ENCODE results near the gene WDFY3.

WDFY3 gene

DNA sequence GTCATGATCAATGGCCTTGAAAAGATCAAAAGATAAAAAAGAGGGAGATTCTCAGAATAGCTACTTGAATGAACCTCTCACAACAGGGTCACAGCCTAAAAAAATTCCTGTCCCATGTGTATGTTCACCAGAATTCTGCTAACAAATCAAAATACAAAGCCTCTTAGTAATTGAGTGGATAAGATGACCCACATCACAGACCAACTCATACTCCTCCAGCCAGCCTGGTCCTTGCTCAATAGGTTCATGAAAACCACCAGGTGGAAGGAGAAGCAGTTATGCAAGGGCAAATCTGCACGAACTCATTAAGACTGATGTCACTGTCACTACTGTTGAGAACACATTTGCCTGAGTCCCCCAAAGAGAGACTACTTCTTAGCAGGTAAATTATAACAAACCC is 21.5 kb downstream of the WDFY3 start:
- DNase-seq: no peak

DNA sequence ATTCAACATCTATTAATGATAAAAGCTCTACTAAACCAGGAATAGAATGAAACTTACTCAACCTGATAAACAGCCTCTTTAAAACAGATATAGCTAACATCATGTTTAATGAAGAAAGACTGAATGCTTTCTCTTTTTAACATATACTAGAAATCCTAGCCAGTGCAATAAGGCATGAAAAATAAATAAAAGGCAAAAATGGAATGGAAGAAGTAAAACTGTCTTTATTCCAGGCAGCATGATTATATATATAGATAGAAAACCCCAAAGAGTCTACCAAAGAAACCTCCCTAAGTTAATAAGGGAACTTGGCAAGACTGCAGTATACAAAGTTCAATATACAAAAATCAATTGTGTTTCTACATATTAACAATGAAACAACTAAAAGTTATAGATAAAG is 25.5 kb downstream of the WDFY3 start:
- no peak for DNase-seq

DNA sequence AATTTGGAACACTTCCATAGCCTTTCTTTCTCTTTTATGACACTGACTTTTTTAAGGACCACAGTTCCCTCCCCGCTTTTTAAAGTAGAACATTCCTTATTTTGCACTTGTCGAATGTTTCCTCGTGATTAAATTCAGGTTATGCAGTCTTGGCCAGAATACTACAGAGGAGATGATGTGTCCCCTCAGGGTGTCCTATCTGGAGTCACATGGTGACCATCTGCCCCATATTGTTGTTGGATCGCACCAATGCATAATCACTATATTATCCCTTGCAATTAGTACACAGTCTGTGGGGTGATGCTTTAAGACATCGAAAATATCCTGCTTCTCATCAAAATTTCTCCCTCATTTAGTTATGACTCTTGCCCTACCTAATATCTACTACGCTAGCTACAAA is 27.4 kb downstream of the WDFY3 start:
- no peak for DNase-seq

DNA sequence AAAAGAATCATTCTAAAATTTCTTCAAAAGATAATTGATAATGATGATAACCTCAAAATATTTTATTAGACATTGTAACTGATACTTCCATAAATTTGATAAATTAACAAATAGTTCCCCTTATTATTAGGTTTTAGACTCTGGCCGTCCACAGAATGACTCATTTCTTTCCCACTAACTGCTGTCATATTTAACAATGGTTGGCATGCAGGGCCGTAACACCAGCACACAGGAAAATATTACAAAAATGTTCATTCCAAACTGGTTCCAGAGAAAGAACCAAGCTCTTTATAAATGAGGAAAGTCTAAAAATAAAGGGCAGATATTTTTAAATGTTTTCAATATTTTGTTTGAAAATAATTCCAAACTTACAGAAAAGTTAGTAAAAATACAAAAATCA is 28.2 kb downstream of the WDFY3 start:
- no peak for DNase-seq

DNA sequence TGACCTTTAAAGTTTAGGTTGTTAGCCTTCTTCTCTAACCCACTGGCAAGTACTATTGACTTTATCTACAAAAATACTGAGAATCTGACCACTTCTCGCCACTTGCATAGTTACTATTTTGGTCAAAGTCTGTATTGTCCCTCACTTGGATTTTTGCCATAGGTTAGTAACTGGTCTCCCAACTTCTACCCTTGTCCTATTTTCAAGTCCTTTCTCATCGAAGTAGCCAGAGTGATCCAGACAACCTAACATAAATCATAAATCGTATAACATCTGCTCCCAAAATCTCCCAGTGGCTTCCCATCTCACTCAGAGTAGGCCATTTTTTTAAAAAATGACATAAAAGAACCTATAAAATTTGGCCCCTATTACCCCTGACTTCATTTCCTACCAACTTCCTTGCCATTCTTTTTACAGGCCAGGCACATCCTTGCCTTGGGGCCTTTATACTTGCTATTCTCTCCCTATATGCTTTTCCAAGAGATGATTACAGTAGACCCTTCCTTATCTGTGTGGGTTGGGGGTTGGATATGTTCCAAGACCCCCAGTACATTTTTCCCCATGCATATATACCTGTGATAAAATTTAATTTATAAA is 29.0 kb downstream of the WDFY3 start:
- no peak for DNase-seq

DNA sequence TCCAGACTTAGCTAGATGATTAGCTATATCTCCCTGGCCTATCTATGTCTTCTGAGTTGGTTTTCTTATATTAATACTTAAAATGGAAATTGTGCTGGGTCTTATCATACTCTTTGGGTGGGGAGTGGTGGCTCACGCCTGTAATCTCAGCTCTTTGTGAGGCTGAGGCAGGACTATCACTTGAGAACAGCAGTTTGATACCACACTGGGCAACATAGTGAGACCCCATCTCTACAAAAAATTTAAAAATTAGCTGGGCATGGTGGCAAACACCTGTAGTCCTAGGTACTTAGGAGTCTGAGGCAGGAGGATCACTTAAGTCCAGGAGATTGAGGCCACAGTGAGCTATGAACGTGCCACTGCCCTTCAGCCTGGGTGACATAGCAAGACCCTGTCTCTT is 30.4 kb downstream of the WDFY3 start:
- DNase-seq: no peak

DNA sequence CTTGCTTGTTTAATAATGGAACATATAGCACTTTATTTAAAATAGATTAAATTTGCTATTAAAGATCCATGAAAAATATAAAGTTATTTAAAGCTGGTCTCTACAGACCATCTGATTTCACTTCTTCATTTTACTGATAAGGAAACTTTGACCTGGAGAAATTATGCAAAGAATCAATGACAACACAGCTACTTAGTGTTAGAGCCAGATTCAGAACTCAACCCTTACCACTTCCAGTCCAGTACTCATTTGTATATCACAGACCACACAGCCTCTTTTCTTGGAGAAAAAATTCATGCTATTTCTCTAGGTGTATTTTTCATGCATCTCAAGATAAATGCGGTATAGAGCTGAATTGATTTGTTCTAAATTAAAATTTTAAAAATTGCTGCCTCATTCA is 34.0 kb downstream of the WDFY3 start:
- no peak for DNase-seq

DNA sequence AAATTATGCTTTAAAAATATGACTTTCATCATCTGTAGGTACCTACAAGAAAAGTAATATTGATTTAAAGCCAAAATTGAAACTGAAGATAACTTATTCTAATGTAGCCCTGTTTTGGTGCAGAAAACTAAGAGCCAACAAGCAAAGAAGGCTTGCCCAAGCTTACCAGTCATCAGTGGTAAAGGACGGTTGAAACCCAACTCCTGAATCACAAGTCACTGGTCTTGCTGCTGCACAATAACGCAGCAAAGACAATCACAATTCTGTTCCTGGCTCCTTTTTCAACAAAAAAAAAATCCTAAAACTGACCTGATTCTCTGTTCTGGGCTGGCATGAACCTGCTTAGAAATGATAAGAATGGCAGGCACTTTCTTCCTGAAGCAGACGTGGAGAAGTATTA is 34.5 kb downstream of the WDFY3 start:
- DNase-seq: no peak

DNA sequence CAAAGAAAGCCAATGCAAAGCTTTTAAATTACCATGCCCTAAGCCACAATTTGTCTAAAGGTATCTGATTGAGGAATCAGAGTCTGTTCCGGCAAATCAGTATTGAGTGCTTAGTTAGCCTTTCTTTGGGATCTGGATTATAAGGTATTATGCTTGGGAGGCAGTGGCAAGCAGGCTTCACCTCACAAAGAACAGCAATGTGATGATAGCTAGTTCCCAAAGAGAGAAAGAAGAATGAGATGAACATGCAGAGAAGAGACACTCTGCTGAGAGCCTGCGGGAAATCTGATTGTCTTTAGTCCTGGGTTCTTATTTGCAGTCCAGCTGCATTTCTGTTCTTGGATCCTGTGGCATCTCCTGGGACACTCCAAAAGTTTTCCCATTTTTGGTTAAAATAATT is 35.2 kb downstream of the WDFY3 start:
- no peak for DNase-seq

DNA sequence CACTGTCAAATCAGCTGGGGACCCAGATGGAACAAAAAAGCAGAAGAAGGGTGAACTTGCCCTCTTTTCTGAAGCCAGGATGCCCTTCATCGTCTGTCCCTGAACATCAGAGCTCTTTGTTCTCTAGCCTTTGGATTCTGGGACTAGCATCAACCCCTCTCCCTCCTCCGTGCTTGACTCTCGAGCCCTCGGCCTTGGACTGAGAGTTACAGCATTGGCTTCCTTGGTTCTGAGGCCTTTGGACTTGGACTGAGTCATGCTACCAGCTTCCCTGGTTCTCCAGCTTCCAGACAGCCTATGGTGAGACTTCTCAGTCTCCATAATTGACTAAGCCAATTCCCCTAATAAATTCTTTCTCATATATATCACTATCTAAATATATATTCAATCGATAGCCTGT is 38.4 kb downstream of the WDFY3 start:
- DNase-seq: no peak

DNA sequence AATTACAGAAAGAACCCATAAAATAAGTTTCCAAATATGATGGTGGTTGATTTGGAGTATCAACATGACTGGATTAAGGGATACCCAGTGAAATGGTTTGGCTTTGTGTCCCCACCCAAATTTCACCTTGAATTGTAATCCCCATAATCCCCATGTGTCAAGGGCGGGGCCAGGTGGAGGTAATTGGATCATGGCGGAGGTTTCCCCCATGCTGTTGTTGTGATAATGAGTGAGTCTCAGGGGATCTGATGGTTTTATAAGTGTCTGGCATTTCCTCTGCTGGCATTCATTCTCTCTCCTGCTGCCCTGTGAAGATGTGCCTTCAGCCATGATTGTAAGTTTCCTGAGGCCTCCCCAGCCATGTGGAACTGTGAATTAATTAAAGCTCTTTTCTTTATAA is 39.1 kb downstream of the WDFY3 start:
- DNase-seq: no peak

DNA sequence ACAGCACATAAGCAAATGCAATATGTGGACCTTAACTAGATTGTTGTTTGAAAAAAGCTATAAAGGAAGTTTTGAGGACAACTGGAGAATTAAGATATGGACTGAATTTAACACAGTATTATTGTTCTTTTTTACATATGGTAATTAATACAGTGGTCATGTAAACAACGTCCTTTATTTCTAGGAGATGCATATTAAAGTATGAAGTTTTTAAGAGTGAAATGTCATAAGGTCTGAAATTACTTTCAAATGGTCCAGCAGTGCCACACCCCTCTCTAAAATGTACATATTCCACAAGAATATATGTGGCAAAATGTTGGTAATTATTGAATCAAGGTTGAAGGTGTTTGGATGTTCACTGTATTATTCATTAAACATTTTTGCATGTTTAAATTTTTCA is 40.9 kb downstream of the WDFY3 start:
- DNase-seq: no peak

DNA sequence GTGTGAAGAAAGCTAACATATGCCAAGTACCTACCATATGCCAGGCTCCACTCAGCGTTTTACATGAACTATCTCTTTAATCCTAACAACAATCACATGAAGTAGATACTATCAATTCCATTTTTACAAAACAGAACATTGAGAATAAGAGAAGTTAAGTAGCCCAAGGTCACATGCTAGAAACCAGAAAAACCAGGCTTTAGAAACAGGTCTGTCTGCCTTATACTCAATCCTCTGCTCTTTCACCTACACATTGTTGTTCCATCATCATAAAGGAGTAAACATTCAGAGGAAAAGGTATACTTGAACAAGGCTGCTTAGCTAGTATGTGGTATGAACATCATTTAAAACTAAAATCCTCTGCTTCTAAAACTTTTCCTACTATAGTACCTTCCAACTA is 42.1 kb downstream of the WDFY3 start:
- no peak for DNase-seq

DNA sequence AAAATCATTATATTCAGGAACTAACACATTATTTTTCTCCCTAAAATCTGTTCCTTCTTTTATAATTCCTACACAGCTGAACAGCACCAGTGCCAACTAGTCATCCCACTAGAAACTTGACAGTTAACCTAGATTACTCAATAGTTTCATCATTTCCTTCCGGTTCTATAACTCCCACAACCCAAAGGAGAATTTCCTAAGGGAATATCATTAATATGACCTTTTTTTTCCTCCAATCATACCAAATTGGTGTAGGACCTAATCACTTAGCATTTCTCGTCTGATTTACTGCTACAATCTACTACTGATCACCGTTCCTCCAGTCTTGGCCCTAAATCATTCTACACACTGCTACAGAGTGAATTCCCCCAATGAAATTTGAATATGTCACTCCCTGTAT is 45.9 kb downstream of the WDFY3 start:
- no peak for DNase-seq

DNA sequence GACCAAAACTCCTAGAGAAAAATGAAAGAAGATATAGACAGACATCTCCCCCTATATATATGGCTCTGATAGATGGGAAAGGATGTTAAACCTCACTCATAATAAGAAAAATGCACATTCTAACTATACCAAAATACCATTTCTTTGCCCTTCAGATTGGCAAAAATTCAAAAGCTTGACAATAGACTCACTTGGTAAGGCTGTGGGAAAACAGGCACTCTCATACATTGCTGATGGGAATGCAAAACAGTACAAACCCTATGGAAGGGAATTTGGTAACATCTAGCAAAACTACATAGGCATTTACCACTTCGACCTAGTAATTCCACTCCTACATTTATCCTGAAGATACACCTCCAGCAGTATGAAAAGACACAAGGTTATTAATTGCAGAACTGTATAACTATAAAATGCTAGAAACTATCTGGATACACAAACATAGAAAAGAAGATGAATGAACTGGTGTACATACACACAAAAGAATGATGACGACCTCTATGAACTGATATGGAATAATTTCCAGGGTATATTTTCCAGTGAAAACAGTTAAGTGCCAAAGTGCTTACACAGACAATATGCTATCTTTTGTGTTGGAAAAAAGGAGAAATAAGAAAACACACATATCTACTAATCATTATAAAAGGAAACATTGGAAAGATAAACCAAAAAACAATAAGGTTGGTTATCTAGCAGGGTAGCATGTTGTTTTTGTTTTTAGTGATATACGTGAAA is 48.5 kb downstream of the WDFY3 start:
- no peak for DNase-seq

DNA sequence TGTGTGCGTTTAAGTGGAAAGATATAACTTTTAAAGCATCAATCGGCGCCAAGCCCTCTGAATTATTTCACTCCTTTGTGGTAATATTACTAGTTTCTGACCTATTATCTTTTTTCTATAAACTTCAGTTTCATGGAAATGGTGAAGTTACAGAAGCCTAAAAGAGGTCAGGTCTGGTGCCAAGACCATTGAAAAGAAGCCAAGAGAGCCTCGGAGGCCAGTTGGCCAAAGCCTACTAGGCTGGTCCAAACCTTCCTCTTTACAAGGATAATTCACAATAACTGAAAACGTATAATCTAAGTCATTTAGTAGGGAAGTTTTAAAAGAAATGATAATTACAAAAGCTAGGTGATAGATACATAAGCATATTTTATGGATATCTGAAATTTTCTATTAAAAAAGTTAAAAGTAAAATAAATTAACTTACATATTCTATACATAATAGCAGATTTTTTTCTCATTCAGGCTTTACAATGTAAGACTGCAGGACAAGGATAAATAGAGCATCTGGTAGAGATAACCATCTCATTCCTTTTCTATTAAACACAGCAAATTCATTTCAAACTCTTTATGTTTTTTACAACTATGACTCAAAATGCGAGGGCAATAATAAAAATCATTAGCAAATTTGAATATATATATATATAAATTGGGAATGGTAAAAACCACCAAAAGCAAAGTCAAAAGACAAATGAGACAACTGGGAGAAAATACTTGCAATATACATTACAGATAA is 49.2 kb downstream of the WDFY3 start:
- no peak for DNase-seq

DNA sequence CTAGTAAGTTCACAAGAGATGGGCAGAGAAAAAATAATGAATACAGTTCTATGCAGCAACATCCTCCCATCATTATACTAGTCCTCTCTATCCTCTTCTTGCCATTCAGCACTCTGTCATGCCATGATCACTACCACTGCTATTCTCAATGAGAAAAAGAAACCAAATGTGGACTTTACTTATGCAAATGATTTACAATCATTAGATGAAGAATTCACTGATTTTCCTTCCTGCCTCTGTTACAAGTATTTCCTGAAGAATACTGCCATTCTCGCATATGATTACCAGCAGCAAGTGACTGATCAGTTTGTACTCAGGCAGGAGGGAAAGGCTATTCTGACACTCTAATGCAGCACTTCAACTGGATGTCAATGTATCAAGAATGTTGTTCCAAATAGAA is 50.3 kb downstream of the WDFY3 start:
- DNase-seq: no peak

DNA sequence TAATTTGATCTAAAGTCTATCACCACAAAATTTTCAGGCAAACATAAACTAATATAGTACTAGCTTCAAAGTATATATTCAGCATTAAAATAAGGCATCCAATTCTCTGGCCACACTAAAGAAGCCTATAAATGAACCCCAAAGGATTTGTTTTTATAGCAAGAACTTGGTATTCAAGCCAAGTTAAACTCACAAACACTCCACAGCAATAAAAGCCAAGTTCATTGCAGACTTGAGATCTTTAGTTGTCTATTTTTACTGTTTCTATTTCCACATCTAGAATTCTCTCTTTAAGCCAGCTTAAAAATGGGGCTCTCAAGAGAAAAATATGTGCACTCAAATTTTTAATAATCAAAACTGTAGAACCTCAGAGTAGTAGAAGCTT is 51.1 kb downstream of the WDFY3 start:
- DNase-seq: no peak

DNA sequence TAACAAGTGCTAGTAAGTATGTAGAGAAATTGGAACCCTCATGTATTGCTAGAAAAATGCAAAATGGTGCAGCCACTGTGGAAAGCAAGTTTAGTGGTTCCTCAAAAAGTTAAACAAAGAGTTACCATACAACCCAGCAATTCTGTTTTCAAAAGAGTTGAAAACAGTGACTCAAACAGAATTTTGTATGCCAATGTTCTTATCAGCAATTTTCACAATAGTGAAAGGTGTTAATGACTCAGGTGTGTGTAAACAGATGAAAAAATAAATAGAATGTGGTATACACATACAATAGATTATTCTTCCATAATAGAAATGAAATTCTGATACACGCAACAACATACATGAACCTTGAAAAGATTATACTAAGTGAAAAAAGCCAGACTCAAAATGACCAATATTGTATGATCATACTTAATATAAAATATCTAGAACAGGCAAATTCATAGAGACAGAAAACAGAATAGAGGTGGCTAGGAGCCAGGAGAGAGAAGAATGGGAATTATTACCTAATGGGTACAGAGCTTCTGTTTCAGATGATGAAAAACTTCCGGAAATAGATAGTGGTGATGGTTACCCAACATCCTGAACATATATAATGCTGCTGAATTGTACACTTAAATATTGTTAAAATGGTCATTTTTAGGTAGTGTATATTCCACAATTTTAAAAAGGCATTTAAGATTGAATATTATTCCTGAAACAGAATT is 51.6 kb downstream of the WDFY3 start:
- DNase-seq: no peak

DNA sequence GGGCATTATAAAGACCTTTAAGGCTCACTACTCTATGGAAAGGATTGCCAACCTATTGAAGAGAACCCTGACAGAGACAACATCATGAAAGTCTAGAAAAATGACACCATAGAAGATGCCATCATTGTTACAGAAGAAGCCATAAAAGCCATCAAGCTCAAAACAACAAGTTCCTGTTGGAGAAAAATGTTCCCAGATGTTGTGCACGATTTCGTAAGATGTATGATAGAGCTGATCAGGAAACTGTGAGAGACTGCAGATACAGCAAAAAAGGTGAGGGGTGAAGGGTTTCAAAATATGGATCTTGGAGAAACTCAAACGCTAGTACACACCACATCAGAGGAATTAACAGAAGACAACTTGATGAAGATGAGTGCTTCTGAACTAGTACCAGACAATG is 53.3 kb downstream of the WDFY3 start:
- no peak for DNase-seq

DNA sequence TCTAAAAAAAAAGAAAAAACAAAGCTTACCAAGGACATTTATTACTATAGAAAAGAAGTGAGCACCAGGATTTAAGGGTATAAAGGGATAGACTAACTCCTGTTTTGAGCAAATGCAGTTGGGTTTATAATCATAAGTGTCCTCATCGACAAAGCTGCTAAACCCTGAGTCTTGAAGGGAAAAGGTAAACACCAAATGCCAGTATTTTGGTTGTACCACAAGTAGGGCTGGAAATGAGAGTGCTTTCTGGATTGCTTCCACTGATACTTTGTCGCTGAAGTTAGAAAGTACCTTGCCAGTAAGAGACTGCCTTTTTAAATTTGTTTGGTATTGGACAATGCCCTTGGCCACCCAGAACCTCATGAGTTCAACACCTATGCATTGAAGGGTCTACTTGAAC is 53.7 kb downstream of the WDFY3 start:
- DNase-seq: no peak

DNA sequence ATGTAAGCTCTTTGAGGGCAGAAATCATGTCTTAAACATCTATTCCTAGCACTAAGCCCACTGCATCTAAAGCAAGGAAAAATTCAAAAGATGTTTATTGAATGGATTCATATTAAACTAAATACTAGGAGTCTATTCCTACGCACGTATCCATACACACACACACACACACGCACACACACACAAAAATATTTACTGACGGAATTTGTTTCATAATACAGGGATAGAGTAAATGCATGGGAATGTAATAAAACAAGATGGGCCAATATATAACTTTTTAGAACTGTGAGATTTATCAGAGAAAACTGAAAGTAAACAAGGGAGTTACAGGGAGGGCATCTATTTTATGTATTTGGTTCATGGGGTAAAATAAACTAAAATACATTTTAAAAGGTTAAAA is 57.6 kb downstream of the WDFY3 start:
- DNase-seq: no peak

DNA sequence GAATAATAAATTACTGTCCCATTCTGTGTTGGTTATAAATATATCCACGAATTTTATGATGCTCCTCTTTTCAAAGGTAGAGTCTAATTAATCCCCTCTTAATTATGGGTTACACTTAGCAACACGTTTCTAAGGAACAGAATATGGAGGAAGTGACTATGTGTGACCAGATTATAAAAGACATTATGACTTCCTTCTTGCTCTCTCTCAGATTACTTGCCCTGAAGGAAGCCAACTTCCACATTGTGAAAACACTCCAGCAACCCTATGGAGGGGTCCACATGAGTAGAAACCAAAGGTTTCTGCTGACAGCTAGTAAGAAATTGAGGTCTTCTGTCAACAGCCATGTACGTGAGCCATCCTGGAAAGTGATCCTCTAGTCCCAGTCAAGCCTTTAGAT is 59.3 kb downstream of the WDFY3 start:
- no peak for DNase-seq

DNA sequence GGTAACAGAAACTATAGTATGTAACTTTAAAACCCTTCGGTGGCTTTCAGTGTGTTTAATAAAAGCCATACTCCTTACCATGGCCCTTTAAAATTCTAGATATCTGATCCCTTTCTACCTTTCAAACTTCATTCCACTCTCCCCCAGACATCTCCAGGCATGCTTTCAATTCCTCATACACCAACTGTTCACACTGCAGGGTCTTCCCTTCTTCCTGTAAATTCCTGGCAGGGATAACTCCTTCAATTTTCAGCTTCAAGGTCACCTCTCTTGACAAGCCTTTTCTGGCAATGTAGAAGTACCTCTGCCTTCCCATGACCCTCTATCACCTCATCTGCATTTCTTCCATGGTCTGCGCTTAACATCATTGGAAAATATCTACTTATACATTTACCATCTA is 60.8 kb downstream of the WDFY3 start:
- no peak for DNase-seq
